GM19438 (cell line): ENCODE measurements around the gene AMIGO3.
"Not testable (repeated sequence)": the region's sequence is repeated elsewhere in the genome, so short reads cannot be mapped to it uniquely, and the experiment has no call there.

Experiments
- ATAC-seq: cut with Tn5 transposase; IDR thresholded peaks from one replicate; pipeline ENCODE4 v1.9.1; 2021; ENCODE audit warnings: low read depth; ENCODE audit not compliant: unreplicated experiment

The AMIGO3 gene

DNA sequence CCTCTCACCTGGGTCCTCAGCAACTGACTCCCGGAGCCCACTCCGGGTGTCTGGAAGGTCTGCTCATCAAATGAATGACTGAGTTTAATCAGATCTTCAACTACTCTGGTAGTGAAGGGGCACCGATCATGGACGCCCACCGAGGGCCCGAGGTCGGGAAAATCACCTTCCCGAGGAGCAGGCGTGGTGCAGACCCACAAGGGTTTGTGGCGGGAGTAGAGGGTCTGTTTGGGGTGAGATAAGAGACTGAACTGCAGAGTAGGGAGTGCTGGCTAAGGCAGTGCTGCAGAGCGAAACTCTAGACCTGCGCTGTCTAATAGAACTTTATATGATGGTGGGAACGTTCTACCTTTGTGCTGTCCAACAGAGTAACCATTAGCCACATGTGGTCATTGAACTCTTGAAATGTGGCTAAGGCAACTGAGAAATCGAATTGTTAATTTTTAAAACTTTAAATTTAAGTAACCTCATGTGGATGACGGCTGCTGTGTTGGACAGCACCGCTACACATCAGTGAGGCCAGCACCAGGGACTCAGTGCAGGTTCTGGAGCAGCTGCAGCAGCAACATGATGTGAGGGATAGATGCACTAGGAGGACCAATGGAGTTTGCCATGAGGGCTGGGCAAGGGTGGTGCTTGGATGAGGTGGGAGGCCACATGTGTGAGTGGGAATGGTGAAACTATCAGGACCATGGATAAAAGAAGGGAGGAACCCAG lies 29.4 kb downstream of the AMIGO3 start:
- ATAC-seq: not testable (repeated sequence)

DNA sequence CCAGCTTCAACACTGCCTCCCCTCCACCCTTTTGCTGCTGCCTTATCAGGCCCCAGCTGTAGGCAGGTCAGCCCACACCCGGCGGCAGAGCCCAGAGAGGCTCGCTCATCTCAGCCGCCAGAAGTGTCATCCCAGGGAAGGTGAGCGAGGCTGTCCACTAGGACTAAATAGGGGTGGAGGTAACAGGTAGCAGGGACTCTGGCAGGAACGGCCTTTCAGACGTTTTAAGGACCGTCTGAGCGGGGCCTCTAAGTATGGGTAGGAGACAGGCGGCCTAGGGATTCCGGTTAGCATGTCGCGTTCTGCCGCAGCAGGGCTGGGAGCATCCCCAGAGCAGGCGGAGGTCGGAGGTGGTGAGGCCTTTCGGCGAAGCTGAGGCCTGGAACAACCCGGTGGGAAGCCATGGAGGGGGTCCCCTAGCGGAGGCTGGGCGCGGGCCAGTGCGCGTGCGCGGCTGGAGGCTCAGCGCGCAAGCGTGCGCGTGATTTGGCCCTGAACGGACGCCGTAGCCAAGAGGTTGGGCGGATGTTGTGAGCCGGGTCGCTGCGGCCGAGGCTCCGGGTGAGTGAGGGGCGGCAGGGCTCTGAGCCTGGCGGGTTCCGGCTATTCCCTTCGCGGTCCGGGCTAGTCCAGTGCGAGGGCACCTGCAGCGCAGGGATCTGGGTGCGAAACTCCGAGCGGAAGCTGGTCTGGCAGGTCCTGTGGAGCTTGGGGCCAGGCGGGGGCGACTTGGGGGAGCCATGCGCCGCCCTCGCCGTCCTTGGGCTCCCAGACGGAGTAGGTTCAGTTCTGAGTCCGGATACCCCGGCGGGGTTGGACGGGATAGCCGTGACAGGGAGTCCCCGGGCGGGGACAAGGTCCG lies 30.2 kb downstream of the AMIGO3 start, which contains the start of the genes MST1 and RNF123:
TSS of gene MST1 (minus strand) at position 429 of the 862 bp plus-strand sequence. CDS start 783 bp downstream, outside the sequence.
TSS of gene RNF123 (plus strand) at position 512 of the 862 bp plus-strand sequence. CDS start 1,609 bp downstream, outside the sequence.
- peak; percentile 61 for ATAC-seq

DNA sequence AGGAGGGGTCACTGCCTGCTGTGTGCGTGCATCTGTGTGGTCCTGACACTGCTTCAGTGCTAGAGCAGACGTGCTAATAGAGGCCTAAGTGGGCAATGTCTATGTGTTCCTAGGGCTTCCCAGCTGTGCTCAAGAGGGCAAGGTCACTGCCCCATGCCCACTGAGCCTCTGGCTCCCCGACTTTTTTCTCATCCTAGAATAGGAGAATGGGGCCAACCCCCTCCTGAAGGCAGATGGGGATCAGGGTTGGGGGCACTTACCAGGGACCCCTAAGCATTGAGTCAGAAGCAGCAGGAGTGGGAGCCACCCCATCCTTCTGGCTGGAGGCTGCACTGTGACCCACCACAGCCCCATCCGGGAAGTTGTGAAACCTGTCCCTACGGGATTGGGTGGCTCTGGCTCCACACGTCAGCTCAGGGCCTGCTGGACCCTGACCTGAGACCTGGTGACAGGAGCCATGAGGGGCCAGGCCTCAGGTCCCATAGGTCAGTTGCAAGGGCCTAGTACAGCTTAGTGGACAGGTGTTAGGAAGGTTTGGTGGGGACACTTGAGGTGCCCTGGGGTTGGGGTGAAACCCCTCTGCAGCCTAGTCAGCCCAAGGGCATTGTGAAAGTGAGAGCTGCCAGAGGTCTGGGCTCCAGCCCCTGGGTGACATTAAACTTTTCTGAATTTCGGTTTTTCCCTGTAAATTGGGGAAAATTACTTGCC lies 31.0 kb downstream of the AMIGO3 start:
- ATAC-seq: not testable (repeated sequence)

DNA sequence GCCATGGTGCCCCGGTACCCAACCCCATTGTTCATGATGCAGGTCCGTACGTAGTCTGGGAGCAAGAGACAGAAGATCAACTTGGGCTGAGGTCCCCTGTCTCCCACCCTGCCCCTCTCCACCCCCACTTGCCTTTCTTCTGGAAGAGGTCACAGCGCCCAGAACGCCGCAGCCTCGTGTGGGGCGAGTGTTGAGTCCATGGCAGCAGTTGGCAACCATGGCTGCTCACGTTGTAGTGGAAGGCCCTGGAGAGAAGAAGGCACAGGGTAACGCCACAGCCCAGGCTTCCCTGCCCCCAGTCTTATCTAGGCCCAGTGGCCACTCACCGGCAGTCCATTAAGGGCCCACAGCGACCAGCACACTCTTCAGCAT lies 32.1 kb downstream of the AMIGO3 start:
- ATAC-seq: not testable (repeated sequence)

DNA sequence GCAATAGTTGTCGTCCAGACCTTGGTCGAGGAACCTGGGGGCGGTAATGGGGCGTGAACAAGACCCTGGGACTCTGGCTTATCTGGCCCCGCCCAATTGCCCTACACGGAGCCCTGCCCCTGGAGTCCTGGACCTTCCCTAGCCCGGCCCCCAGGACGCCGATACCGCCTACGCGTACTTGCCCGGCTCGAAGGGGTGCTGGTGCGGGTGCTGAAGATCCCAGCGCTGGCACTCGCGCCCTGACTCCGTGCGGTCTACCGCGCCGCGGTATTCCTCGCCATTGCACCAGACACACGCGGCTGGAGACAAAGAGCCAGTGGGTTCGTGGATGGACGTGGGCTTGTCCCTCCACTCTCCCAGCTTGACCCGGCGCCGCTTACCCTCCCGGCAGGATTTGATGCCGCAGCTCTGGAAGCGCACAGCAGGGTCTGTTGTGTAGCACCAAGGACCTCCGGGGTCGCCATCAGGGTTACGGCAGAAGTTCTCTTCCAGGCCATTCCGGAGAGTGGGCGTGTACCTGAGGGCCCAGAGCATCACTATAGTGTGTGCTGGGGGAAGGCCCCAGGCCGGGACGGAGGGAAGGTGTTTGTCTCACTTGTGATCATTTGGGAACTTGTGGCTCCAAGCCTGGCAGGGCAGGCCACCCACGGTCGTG lies 32.6 kb downstream of the AMIGO3 start:
- ATAC-seq: not testable (repeated sequence)

DNA sequence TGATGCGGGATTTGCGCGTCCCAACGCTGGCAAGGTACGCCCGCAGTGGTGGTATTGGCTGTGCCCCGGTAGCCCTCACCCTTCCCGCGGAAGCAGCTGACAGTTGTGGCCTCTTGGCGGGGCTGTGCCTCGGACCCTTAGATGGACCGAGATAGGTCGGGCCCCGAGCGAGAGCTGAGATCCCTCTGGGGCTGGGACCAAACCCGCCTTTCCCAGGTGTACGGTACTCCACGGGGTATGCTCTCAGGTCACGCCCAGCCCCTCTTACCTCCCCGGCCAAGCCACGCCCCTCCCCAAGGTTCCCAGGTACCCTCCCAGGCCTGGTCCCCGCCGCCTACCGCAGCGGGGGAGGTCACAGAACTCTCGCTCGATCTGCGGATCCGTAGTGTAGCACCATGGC lies 33.1 kb downstream of the AMIGO3 start:
- ATAC-seq: not testable (repeated sequence)

DNA sequence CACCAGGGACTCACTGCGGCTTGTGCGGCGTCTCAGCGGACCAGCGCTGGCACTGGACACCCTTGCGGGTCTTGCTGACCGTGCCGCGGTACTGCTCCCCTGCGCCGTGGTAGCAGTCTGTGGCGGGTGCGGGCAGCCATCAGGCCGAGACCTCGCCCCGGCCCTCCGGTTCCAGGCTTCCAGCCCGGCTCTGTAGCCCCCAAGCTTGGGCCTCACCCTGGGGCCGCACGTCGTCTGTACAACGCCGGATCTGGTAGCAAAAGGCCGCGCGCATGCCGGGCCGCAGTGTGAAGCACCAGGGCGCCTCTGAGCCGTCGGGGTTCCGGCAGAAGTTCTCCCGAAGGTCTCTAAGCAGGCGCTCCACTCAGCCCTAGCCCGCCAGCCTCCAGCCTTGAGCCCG lies 33.6 kb downstream of the AMIGO3 start:
- ATAC-seq: not testable (repeated sequence)

DNA sequence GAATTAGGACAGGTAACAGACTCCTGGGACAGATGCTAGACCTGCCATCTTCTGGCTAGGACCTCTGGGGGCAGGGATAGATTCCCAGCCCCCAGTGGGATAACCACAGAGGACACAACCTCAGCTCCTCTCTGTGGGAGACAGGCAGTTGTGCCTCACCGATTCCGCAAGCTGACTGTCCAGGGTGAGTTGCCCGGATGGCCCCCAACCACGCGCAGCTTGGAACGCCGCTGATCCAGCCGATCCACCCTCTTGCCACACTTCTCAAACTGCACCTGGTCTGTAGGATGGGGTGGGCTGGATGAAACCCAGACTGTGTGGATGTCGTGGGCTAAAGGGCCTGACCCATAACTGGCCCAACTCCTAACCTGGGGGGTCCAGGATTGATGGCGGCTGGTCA lies 34.4 kb downstream of the AMIGO3 start:
- not testable (repeated sequence) for ATAC-seq

DNA sequence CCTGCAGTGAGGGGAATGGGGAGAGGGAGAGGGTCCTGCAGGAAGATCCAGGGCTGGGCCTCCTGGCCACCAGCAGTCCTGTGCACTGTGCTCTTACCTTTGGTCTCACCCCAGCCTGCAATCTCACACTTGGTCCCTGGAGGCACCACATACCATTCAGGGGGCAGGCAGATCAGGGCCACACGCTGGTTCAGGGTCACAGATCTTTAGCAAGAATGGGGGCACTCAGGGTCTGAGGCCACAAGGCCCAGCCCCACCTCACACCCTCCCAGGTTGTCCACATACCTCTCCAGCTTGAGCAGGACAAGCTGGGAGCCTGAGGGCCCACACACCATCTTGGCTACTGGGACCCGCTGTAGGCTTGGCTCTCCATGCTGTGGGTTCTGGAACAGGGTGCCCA lies 35.0 kb downstream of the AMIGO3 start:
- not testable (repeated sequence) for ATAC-seq

DNA sequence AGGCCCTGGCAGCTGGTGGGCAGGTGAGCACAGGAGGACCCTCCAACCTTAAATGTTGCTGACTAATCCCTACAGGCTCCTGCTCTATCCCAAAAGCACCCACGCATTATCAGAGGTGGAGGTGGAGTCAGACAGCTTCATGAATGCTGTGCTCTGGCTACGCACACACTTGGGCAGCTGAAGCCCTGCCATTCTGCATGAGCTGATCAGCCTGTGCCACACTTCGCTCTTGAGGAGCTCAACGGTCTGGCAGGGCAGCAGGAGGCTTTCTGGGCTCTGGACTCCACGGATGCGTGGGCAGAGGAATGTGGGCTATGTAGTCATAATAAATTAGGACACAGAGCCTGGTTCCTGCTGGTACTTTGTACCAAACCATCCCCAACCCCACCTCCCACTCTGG lies 36.3 kb downstream of the AMIGO3 start:
- ATAC-seq: no peak

DNA sequence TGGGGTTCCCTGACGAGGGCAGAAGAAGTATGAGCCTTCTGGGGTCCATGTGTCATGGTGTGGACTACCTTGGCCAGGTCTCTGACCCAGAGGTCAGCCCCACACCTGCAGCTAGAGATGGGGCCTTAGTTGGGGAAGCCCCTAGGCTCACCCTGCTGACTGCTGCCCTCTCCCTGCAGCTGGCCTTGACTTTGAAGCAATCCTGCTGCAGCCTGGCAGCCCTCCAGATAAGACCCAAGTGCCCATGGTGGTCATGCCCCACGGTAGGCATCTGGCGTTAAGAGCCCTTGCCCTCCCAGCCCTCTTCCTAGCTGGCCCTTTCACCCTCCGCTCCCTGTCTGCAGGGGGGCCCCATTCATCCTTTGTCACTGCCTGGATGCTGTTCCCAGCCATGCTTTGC lies 37.9 kb downstream of the AMIGO3 start:
- no peak for ATAC-seq

DNA sequence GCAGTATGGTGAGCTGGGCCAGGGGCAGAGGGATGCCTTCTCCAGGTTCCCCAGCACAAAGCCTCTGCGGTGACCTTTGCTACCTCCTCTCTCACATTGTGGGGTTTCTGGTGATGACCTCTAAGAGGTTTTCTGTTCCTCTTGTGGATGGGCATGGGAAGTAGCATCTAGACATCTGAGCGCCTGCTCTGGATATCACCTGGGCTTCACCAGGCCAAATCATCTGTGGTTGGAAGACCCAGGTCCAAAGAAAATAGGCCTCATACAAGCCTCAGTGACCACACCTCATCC lies 38.3 kb downstream of the AMIGO3 start:
- ATAC-seq: no peak

DNA sequence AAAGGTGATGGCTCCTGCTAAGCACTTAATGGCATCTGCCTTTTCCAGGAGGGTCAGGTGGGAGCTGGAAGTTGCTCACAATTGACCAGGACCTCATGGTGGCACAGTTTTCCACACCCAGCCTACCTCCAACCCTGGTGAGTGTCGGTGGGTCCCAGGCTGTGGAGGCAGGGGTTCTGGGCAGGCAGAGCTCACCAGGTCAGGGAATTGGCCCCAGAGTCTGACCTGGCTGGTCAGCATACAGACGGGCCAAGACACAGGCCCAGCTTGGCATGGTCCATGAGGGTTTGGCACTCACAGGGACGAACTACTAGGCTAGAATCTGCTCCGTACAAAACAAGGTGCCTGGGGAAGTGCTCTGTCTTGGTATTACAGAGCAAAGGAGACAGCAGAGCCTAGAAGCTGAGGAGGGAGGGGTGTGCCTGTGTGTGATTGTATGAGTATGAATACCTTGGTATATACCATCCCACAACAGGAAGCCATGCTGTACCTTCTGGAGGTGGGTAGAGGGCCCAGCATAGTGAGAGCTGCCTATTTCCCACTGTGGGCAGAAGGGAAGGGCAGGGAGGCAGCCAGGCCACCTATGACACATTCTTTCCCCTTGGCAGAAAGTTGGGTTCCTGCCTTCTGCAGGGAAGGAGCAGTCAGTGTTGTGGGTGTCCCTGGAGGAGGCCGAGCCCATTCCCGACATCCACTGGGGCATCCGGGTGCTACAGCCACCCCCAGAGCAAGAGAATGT lies 38.8 kb downstream of the AMIGO3 start:
- no peak for ATAC-seq

DNA sequence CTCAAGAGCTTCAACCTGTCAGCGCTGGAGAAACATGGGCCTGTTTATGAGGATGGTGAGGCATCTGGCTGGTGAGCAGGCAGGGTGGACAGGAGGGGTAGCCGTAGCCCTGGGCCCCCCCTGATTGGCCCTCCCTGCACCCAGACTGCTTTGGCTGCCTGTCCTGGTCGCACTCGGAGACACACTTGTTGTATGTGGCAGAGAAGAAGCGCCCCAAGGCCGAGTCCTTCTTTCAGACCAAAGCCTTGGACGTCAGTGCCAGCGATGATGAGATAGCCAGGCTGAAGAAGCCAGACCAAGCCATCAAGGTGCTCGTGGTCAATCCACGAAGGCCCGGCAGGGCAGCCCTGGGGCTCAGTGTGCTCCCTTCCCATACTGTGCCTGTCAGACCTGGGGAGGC lies 43.6 kb downstream of the AMIGO3 start:
- no peak for ATAC-seq

DNA sequence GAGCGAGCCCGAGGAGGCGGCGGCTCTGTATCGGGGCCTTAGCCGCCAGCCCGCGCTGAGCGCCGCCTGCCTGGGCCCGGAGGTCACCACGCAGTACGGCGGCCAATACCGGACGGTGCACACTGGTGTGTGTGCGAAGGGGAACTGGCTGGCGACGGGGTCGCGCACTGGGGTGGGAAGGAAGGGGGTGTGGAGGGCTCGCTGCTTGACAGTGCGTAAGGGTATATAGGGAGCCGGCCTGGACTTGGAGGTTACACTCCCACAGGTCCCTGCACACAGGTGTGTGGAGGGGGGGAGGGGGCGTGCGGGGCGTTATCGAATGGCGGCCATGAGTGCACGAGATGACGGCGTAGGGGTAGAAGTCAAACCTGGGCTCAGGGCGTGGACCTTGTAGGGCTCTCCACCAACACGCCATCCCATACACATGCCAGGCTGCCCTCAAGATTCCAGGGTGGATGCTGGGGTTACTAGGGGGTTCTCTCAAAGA lies 44.9 kb downstream of the AMIGO3 start:
- ATAC-seq: peak; percentile 20

DNA sequence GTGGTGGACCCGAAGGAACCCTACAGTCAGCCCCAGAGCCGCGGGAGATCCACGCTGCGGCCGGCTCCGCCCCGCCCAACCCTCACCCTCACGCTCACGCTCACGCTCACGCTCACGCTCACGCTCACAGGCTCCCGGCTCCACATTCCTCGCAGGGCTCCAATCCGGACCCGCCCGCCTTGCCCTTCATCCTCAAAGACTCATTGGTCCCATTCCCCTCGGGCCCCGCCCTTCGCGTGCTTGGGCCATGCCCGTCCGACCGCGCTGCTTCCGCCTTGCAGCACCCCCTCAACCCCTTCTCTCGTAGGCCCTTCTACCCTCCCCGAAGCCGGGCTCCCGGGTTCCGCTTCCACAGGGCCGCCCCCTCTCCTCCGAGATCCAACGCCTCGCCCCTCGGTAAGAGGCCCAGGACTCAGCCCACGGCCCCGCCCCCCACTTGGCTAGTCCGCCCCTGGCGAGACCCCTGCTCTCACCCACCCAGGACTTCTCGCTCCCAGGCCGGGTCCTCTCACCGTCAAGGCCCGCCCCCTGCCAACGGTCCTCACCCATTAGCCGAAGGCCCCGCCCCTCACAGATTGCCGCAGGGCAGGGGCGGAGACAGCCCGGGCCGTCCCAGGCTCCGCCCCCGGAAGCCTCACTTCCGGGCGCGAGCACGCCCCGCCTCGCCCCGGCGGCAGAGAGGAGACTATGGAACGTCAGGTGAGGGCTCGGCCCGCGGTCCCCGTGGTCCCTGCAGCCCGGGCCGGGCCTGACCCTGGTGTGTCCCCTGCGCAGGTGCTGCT lies 45.6 kb downstream of the AMIGO3 start, which contains the start of gene APEH:
TSS of gene APEH (plus strand) at position 637 of the 782 bp plus-strand sequence. CDS start at position 688, 51 bp downstream.
- ATAC-seq: peak; percentile 79

DNA sequence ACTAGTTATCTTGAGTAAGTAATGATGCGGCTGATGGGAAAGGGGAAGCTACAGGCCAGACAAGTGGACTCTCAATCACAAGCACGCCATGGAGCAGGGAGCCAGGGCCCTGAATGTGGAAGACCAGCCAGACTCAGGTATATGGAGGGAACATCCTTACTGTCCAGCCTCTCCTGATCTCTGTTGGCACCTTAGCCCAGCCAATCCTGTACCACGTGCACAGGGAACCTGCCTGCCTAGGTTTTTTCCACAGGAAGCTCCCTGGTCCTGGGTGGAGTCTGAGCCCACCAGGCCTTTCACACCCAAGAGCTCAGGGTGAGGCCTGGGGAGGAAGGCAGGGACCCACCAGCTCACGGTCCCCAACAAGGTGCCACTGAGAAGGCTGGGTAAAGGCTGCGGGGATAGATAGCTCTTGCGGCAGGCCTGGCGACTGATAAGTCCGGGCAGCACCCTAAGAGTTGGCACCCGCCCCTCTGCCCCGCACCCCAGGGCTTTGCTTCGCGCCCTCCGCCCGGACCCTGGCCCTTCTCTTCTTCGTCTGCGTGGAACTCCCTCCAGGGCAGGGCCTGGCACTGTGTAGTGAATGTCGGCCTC lies 46.3 kb downstream of the AMIGO3 start:
- ATAC-seq: no peak
